Endothelial cell (in vitro differentiated cells): ENCODE results near the gene GTF3A. TPM values are rescaled to one million over a fixed set of nuclear protein-coding genes. Genes with fewer than 3 reads are reported as not detected.

Experiments used
- DNase-seq: peaks from one replicate; pipeline ENCODE4 v3.0.0; 2021; ENCODE audit warnings: low spot score
- H3K27ac Mint-ChIP-seq: one replicate; pipeline ENCODE4 v1.8.0; 2021; ENCODE audit warnings: mixed read lengths, inconsistent platforms; ENCODE audit not compliant: unreplicated experiment
- H3K27me3 Mint-ChIP-seq: one replicate; pipeline ENCODE4 v1.8.0; 2021; ENCODE audit warnings: mild to moderate bottlenecking, moderate library complexity, mixed read lengths, inconsistent platforms; ENCODE audit not compliant: unreplicated experiment
- H3K36me3 Mint-ChIP-seq: one replicate; pipeline ENCODE4 v1.8.0; 2021; ENCODE audit warnings: mild to moderate bottlenecking, low read depth, mixed read lengths, inconsistent platforms; ENCODE audit not compliant: unreplicated experiment
- H3K4me1 Mint-ChIP-seq: one replicate; pipeline ENCODE4 v1.8.0; 2021; ENCODE audit warnings: mild to moderate bottlenecking, mixed read lengths, inconsistent platforms; ENCODE audit not compliant: unreplicated experiment
- H3K4me3 Mint-ChIP-seq: one replicate; pipeline ENCODE4 v1.8.0; 2021; ENCODE audit warnings: mild to moderate bottlenecking, mixed read lengths, inconsistent platforms; ENCODE audit not compliant: unreplicated experiment
- H3K9me3 Mint-ChIP-seq: one replicate; pipeline ENCODE4 v1.8.0; 2021; ENCODE audit warnings: mixed read lengths, inconsistent platforms; ENCODE audit not compliant: unreplicated experiment
- total RNA-seq: library from RNA; stranded (reverse); fragmentation: NEBNext Ultra II Directional; extraction: Animal tissue kit (Norgen Biotek cat#: 25700); gene quantifications from one replicate; pipeline ENCODE4 v1.2.1, GENCODE V29; 2021; ENCODE audit not compliant: unreplicated experiment
- TF ChIP-seq, protein P1 (sequence below): fragments of 200-600 bp; sonication (generic); IDR thresholded peaks from one replicate; pipeline ENCODE4 v1.5.0; 2021; ENCODE audit warnings: antibody characterized with exemption; ENCODE audit not compliant: unreplicated experiment

The GTF3A gene
- total RNA-seq, 1 donor from 2014 or later, result 73.6 TPM

DNA sequence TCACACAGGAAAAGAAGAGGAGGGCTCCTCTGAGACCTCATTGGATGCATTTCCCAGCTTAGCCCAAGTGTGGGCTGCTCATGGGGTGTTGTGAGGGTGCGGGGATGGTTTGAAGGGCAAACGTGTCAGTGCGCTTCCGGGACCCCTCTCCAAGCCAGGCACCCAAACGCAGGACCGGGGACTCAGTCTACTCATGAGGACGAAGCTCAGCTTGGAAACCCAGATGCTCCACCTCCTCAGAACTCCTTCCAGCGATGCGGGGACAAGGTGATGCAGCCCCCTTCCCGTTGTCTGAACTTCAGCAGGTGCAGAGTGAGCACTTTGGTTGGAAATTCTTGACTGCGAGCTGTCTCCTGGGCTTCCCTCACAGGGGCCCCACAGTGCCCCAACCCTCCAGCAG lies 59.0 kb downstream of the GTF3A start:
- no peak for DNase-seq

More for the DNA sequence above, 59.0 kb downstream of the GTF3A start:
- no peak overlapping the region for H3K27ac Mint-ChIP-seq
- no peak overlapping the region for H3K4me3 Mint-ChIP-seq
- no peaks in the 10 kb centered on the region for H3K27me3 Mint-ChIP-seq
- H3K36me3 Mint-ChIP-seq, result no peaks in the 10 kb centered on the region
- H3K9me3 Mint-ChIP-seq, result no peaks in the 10 kb centered on the region
- TF ChIP-seq, protein P1, sequence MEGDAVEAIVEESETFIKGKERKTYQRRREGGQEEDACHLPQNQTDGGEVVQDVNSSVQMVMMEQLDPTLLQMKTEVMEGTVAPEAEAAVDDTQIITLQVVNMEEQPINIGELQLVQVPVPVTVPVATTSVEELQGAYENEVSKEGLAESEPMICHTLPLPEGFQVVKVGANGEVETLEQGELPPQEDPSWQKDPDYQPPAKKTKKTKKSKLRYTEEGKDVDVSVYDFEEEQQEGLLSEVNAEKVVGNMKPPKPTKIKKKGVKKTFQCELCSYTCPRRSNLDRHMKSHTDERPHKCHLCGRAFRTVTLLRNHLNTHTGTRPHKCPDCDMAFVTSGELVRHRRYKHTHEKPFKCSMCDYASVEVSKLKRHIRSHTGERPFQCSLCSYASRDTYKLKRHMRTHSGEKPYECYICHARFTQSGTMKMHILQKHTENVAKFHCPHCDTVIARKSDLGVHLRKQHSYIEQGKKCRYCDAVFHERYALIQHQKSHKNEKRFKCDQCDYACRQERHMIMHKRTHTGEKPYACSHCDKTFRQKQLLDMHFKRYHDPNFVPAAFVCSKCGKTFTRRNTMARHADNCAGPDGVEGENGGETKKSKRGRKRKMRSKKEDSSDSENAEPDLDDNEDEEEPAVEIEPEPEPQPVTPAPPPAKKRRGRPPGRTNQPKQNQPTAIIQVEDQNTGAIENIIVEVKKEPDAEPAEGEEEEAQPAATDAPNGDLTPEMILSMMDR, result no peak
- no peaks in the 10 kb centered on the region for H3K4me1 Mint-ChIP-seq

Other genes starting within 250 kb of the GTF3A start
- 910 TPM for gene RPL21, start 173.1 kb upstream of the GTF3A start, total RNA-seq
- gene RASL11A, start 153.8 kb upstream of the GTF3A start, total RNA-seq, result 2.1 TPM
- gene MTIF3, start 25.9 kb downstream of the GTF3A start, total RNA-seq, result 51.2 TPM
- gene LNX2, start 195.9 kb downstream of the GTF3A start, total RNA-seq, result 14.0 TPM
- 167 TPM for gene POLR1D, start 197.3 kb downstream of the GTF3A start, total RNA-seq